Spleen (tissue), 11 donors: ENCODE measurements around the gene NAMPT. TPM values are rescaled to one million over a fixed set of nuclear protein-coding genes. Genes with fewer than 3 reads are reported as not detected.

Experiments
- DNase-seq: peaks from one replicate; pipeline ENCODE4 v3.0.0-alpha.2; 2020
- H3K27ac ChIP-seq, 8 donors: fragments of 200-600 bp; sonication (generic) in 7 of 8; 1 replicate in 4 of 8; 2 replicates in 4 of 8; pipeline versions ENCODE4 v1.5.0 to v1.8.0; 2016 to 2021; ENCODE audit warnings: inconsistent platforms in 4 of 8, mild to moderate bottlenecking in 4 of 8, moderate library complexity in 1 of 8
- H3K27me3 ChIP-seq, 7 donors: fragments of 200-600 bp; sonication (generic) in 6 of 7; replicated peaks in 1 of 7; 1 replicate in 4 of 7; 2 replicates in 3 of 7; pipeline versions ENCODE4 v1.5.0 to v1.8.0; 2016 to 2021; ENCODE audit warnings: inconsistent platforms in 3 of 7, mild to moderate bottlenecking in 1 of 7
- H3K36me3 ChIP-seq, 6 donors: fragments of 200-600 bp; sonication (generic) in 5 of 6; 1 replicate in 4 of 6; 2 replicates in 2 of 6; pipeline versions ENCODE4 v1.5.0 to v1.8.0; 2016 to 2021; ENCODE audit warnings: inconsistent platforms in 2 of 6
- H3K4me1 ChIP-seq, 6 donors: fragments of 200-600 bp; sonication (generic) in 5 of 6; 1 replicate in 3 of 6; 2 replicates in 3 of 6; pipeline versions ENCODE4 v1.5.0 to v1.8.0; 2016 to 2021; ENCODE audit warnings: inconsistent platforms in 3 of 6
- H3K4me3 ChIP-seq, 8 donors: fragments of 200-600 bp; sonication (generic) in 7 of 8; 1 replicate in 4 of 8; 2 replicates in 4 of 8; pipeline versions ENCODE4 v1.5.0 to v1.8.0; 2016 to 2021; ENCODE audit warnings: inconsistent platforms in 4 of 8, mild to moderate bottlenecking in 4 of 8, moderate library complexity in 2 of 8
- H3K9me3 ChIP-seq, 8 donors: fragments of 200-600 bp; sonication (generic) in 7 of 8; 1 replicate in 4 of 8; 2 replicates in 4 of 8; pipeline versions ENCODE4 v1.5.0 to v1.8.0; 2016 to 2021; ENCODE audit warnings: inconsistent platforms in 4 of 8
- CTCF ChIP-seq, 11 experiments: fragments of 200-600 bp in 7 of 11; fragments of 450-650 bp in 4 of 11; sonication (generic) in 4 of 11; IDR thresholded peaks in 8 of 11; conservative IDR thresholded peaks in 3 of 11; 1 replicate in 7 of 11; 2 replicates in 4 of 11; pipeline versions ENCODE4 v1.4.0 to v1.8.0; 2016 to 2021; ENCODE audit warnings: antibody characterized with exemption in 11 of 11, inconsistent platforms in 4 of 11, mild to moderate bottlenecking in 1 of 11
- POLR2A ChIP-seq, 3 donors: fragments of 450-650 bp; IDR thresholded peaks; one replicate each; pipeline ENCODE4 v1.5.1; 2017; ENCODE audit warnings: antibody characterized with exemption in 3 of 3, mild to moderate bottlenecking in 1 of 3
- POLR2AphosphoS5 ChIP-seq, 3 donors: sonication (generic); formaldehyde crosslinking; IDR thresholded peaks; one replicate each; pipeline ENCODE4 v1.5.1; 2017; ENCODE audit warnings: antibody characterized with exemption in 3 of 3
- WGBS, 5 donors: extraction: QIAGEN DNeasy Blood & Tissue Kit in 3 of 5; methylation state at CpG; one replicate each; pipeline versions ENCODE4 v1.1.5 to v1.1.7; 2013 to 2018; 5-methylcytosine and 5-hydroxymethylcytosine counted together
- intact Hi-C: fragments of 100-400 bp; cut with DNase I; formaldehyde crosslinking; loops from one replicate; pipeline ENCODE4 v1.15.0; 2023; ENCODE audit warnings: low total_unique reads
- polyA plus RNA-seq, 3 donors: library from polyadenylated mRNA; stranded (reverse); fragments of 200-250 nt; gene quantifications; one replicate each; pipeline ENCODE4 v1.2.1, GENCODE V29; 2013
- total RNA-seq, 7 donors: library from RNA; depleted of rRNA in 3 of 7; stranded (reverse); fragments of >200 nt in 3 of 7; fragmentation: NEBNext Ultra II Directional in 4 of 7; extraction: Animal tissue kit (Norgen Biotek cat#: 25700) in 4 of 7; gene quantifications; one replicate each; pipeline versions ENCODE4 v1.1.0 to v1.2.1, GENCODE V29; 2016 to 2021
- donor health status: healthy with polysubstance abuse.
- donor health status: DM: no; HTN: no; CAD: no; lungs with moderate emphysema.
- donor health status: DM: no; HTN: no; CAD: no.
- donor health status: Bipolar disorder and iron deficiency.
- donor health status: healthy.
- donor health status: DM: no; HTN: no; CAD: no.
- donor health status: DM: yes; HTN: yes; CAD: no.

Gene NAMPT
- total and polyA plus RNA-seq, 10 donors = 24.7 to 1,259 (median 314) TPM

DNA sequence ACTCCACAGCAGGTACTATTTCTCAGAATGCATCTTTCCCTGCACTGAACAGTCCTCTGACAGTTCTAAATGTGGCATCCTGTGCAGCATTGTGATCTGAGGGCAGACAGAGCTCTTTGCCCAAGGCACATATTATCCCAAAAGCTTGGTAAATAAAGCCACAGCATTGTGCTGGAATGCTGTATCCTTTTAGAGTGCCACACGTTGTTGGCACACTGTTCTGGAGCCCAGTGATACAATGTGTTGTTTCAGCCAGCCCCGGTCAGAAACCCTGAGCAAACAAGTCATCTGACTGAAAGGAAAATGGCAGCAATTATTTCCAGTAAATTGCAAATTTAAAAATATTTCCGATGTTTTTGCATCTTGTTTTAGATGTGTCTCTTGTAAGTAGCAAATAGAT lies 45.4 kb downstream of the NAMPT start:
- intact Hi-C loops = no loop called here
- no peak overlapping the region for H3K4me3 ChIP-seq
- no peaks in the 10 kb centered on the region for H3K36me3 ChIP-seq
- TF ChIP-seq POLR2A (IDR thresholded peaks at IDR 0.05) (no peak), POLR2AphosphoS5 (IDR thresholded peaks at IDR 0.05) (no peak), CTCF (IDR thresholded peaks at IDR 0.05 in 8 of 11, conservative IDR thresholded peaks at IDR 0.05 in 3 of 11) (no peak)
- H3K27me3 ChIP-seq = no peaks in the 10 kb centered on the region
- 78 to 92% (median 89%) methylated on average over 3 of the region's 3 CpGs for WGBS, 5 donors
- DNase-seq = no peak
- peaks cover 0 to 4% (median 1%) of the 10 kb centered on the region in 8 donors for H3K9me3 ChIP-seq
- H3K27ac ChIP-seq = no peak overlapping the region
- peaks cover 0 to 6% (median 4%) of the 10 kb centered on the region in 6 donors for H3K4me1 ChIP-seq

GRCh38 chr7:106238830-106239229 lies 46.0 kb downstream of the NAMPT start:
- H3K9me3 ChIP-seq = no peaks in the 10 kb centered on the region
- no peak overlapping the region for H3K4me3 ChIP-seq
- no peaks in the 10 kb centered on the region for H3K27me3 ChIP-seq
- DNase-seq = no peak
- TF ChIP-seq CTCF (IDR thresholded peaks at IDR 0.05 in 8 of 11, conservative IDR thresholded peaks at IDR 0.05 in 3 of 11) = no peak
- no peak for TF ChIP-seq POLR2A (IDR thresholded peaks at IDR 0.05)
- TF ChIP-seq POLR2AphosphoS5 (IDR thresholded peaks at IDR 0.05) = no peak
- intact Hi-C loops = no loop called here
- H3K27ac ChIP-seq = no peak overlapping the region
- 82 to 92% (median 90%) methylated on average over 5 of the region's 5 CpGs for WGBS, 5 donors
- H3K36me3 ChIP-seq = no peaks in the 10 kb centered on the region
- peaks cover 0 to 7% (median 4%) of the 10 kb centered on the region in 6 donors for H3K4me1 ChIP-seq

- TF ChIP-seq POLR2A (IDR thresholded peaks at IDR 0.05) (no peak), POLR2AphosphoS5 (IDR thresholded peaks at IDR 0.05) (no peak), CTCF (IDR thresholded peaks at IDR 0.05 in 8 of 11, conservative IDR thresholded peaks at IDR 0.05 in 3 of 11) (no peak)
- no peak overlapping the region for H3K4me3 ChIP-seq
- intact Hi-C loops = no loop called here
- H3K27me3 ChIP-seq = peaks cover 0 to 8% (median 0%) of the 10 kb centered on the region in 7 donors
- WGBS, 5 donors = 50 to 71% (median 66%) methylated on average over 3 to 5 of the region's 5 CpGs
- no peaks in the 10 kb centered on the region for H3K36me3 ChIP-seq
- peaks cover 0 to 7% (median 4%) of the 10 kb centered on the region in 6 donors for H3K4me1 ChIP-seq
- no peaks in the 10 kb centered on the region for H3K9me3 ChIP-seq
- H3K27ac ChIP-seq = no peak overlapping the region
- no peak for DNase-seq
These were observed 48.7 kb downstream of the NAMPT start for GRCh38 chr7:106236065-106236464.

GRCh38 chr7:106234425-106234824 lies 50.4 kb downstream of the NAMPT start:
- TF ChIP-seq POLR2A (IDR thresholded peaks at IDR 0.05) (no peak), POLR2AphosphoS5 (IDR thresholded peaks at IDR 0.05) (no peak), CTCF (IDR thresholded peaks at IDR 0.05 in 8 of 11, conservative IDR thresholded peaks at IDR 0.05 in 3 of 11) (no peak)
- DNase-seq = no peak
- no peaks in the 10 kb centered on the region for H3K9me3 ChIP-seq
- peaks cover 0 to 7% (median 4%) of the 10 kb centered on the region in 6 donors for H3K4me1 ChIP-seq
- intact Hi-C loops = no loop called here
- peak overlapping the region in 1 of 8 donors; percentile 24 for H3K27ac ChIP-seq
- no peaks in the 10 kb centered on the region for H3K36me3 ChIP-seq
- peaks cover 0 to 8% (median 0%) of the 10 kb centered on the region in 7 donors for H3K27me3 ChIP-seq
- 76 to 88% (median 87%) methylated on average over 1 of the region's 1 CpG for WGBS, 5 donors
- no peak overlapping the region for H3K4me3 ChIP-seq
